Measurements from ENCODE around the gene NIPSNAP3A.

DNA sequence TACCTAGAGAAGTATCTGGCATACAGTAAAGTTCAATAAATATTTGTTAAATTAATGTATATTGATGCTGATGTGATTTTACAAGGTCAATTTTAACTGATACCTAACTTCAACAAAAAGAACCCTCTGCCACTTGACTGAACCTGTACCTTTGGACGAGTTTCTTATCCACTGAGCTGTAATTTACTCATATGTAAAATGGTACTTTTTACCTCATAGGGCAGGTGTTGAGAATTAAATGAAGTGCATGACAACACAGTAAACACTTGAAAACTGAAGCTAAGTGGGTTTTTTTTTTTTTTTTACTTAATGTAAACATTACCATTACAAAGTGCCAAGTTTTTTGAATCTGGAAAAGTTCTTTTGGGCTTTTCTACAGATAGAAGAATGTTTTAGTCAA lies 31.9 kb downstream of the NIPSNAP3A start:
- TF ChIP-seq, protein P1, sequence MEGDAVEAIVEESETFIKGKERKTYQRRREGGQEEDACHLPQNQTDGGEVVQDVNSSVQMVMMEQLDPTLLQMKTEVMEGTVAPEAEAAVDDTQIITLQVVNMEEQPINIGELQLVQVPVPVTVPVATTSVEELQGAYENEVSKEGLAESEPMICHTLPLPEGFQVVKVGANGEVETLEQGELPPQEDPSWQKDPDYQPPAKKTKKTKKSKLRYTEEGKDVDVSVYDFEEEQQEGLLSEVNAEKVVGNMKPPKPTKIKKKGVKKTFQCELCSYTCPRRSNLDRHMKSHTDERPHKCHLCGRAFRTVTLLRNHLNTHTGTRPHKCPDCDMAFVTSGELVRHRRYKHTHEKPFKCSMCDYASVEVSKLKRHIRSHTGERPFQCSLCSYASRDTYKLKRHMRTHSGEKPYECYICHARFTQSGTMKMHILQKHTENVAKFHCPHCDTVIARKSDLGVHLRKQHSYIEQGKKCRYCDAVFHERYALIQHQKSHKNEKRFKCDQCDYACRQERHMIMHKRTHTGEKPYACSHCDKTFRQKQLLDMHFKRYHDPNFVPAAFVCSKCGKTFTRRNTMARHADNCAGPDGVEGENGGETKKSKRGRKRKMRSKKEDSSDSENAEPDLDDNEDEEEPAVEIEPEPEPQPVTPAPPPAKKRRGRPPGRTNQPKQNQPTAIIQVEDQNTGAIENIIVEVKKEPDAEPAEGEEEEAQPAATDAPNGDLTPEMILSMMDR (IDR thresholded peaks at IDR 0.05) = no peak
- no peak for TF ChIP-seq POLR2A (IDR thresholded peaks at IDR 0.05)

Data from heart left ventricle (tissue), 13 donors.